ENCODE measurements around the gene ZDHHC8.

Gene ZDHHC8

GRCh38 chr22:20086763-20087162, 44.8 kb upstream of the ZDHHC8 start:
- no peak for TF ChIP-seq CTCF (IDR thresholded peaks at IDR 0.05)
- Histone ChIP-seq H3K4me3 (no peak overlapping the region), H3K27ac (no peak overlapping the region)
- DNase-seq (ENCODE audit: low spot score): no peak

- no peak for TF ChIP-seq CTCF (IDR thresholded peaks at IDR 0.05)
- H3K27ac ChIP-seq: no peak overlapping the region
- DNase-seq (ENCODE audit: low spot score): no peak
- H3K4me3 ChIP-seq: no peak overlapping the region
These were observed 44.0 kb upstream of the ZDHHC8 start for GRCh38 chr22:20087319-20088262.

- H3K27ac ChIP-seq: no peak overlapping the region
- no peak for DNase-seq (ENCODE audit: low spot score)
- no peak overlapping the region for H3K4me3 ChIP-seq
- no peak for TF ChIP-seq CTCF (IDR thresholded peaks at IDR 0.05)
These were observed 43.3 kb upstream of the ZDHHC8 start for GRCh38 chr22:20088263-20088648.

GRCh38 chr22:20089226-20089976, 42.2 kb upstream of the ZDHHC8 start:
- Histone ChIP-seq H3K27ac (no peak overlapping the region), H3K4me3 (no peak overlapping the region)
- no peak for TF ChIP-seq CTCF (IDR thresholded peaks at IDR 0.05)
- DNase-seq (ENCODE audit: low spot score): no peak

- no peak for DNase-seq (ENCODE audit: low spot score)
- Histone ChIP-seq H3K27ac (no peak overlapping the region), H3K4me3 (no peak overlapping the region)
- no peak for TF ChIP-seq CTCF (IDR thresholded peaks at IDR 0.05)
These were observed 41.5 kb upstream of the ZDHHC8 start for GRCh38 chr22:20089977-20090729.

- no peak for TF ChIP-seq CTCF (IDR thresholded peaks at IDR 0.05)
- Histone ChIP-seq H3K4me3 (no peak overlapping the region), H3K27ac (no peak overlapping the region)
- DNase-seq (ENCODE audit: low spot score): no peak
These were observed 40.8 kb upstream of the ZDHHC8 start for GRCh38 chr22:20090730-20091240.

Measured in coronary artery (tissue), 2 donors.